OCI-LY7 (cell line): ENCODE data around the gene HIVEP2. TPM values are rescaled to one million over a fixed set of nuclear protein-coding genes. Genes with fewer than 3 reads are reported as not detected.

Experiments
- BruUV-seq: library from RNA; stranded (reverse); fragments of 400-500 nt; replicated peaks from 2 replicates; lab custom pipeline; 2021; lab: Mats Ljungman, UMichigan
- CTCF ChIA-PET: fragments of 300-600 bp; sonication (Branson Sonifier 250); formaldehyde crosslinking; loops from one replicate; lab custom pipeline; 2022; ENCODE audit warnings: antibody characterized with exemption; ENCODE audit not compliant: unreplicated experiment; lab: Charles Lee
- POLR2A ChIA-PET: fragments of 300-600 bp; sonication (Branson Sonifier 250); formaldehyde crosslinking; loops from one replicate; lab custom pipeline; 2022; ENCODE audit warnings: antibody characterized with exemption; lab: Charles Lee
- DNase-seq: peaks from one replicate; pipeline ENCODE4 v3.0.0-alpha.2; 2015; ENCODE audit warnings: low spot score
- H2AFZ ChIP-seq: fragments of 200-600 bp; sonication (generic), shearing (Covaris generic); 2 replicates; pipeline ENCODE4 v1.6.1; 2014; ENCODE audit warnings: mild to moderate bottlenecking, antibody characterized with exemption, low read length, moderate library complexity
- H3K27ac ChIP-seq: fragments of 200-600 bp; sonication (generic); 2 replicates; pipeline ENCODE4 v1.5.1; 2014; ENCODE audit warnings: mixed run types, low read depth, mild to moderate bottlenecking, moderate library complexity, low read length, inconsistent platforms; ENCODE audit not compliant: poor library complexity, severe bottlenecking
- H3K36me3 ChIP-seq: fragments of 200-600 bp; sonication (generic); 2 replicates; pipeline ENCODE4 v1.6.1; 2014; ENCODE audit warnings: mild to moderate bottlenecking, antibody characterized with exemption, low read length, moderate library complexity, mixed read lengths; ENCODE audit not compliant: insufficient read depth
- H3K4me1 ChIP-seq: fragments of 200-600 bp; sonication (generic); 2 replicates; pipeline ENCODE4 v1.5.1; 2014; ENCODE audit warnings: mild to moderate bottlenecking, low read length; ENCODE audit not compliant: insufficient read depth, poor library complexity, severe bottlenecking
- H3K4me2 ChIP-seq: fragments of 200-600 bp; sonication (generic); 2 replicates; pipeline ENCODE4 v1.6.1; 2014; ENCODE audit warnings: mild to moderate bottlenecking, low read length
- H3K4me3 ChIP-seq: fragments of 200-600 bp; sonication (generic); 2 replicates; pipeline ENCODE4 v1.5.1; 2014; ENCODE audit warnings: mild to moderate bottlenecking, low read depth, low read length; ENCODE audit not compliant: poor library complexity, severe bottlenecking
- H3K79me2 ChIP-seq: fragments of 200-600 bp; sonication (generic); 2 replicates; pipeline ENCODE4 v1.6.1; 2016; ENCODE audit warnings: low read depth, mild to moderate bottlenecking, low read length, moderate library complexity, mixed read lengths; ENCODE audit not compliant: insufficient read depth
- H3K9me2 ChIP-seq: fragments of 200-600 bp; sonication (generic); 2 replicates; pipeline ENCODE4 v1.6.1; 2016; ENCODE audit warnings: mild to moderate bottlenecking, low read length, mixed read lengths; ENCODE audit not compliant: insufficient read depth
- H3K9me3 ChIP-seq: fragments of 200-600 bp; sonication (generic); 2 replicates; pipeline ENCODE4 v1.6.1; 2014; ENCODE audit warnings: mild to moderate bottlenecking, mixed run types, low read length, mixed read lengths
- H4K20me1 ChIP-seq: fragments of 200-600 bp; sonication (generic); 2 replicates; pipeline ENCODE4 v1.6.1; 2014; ENCODE audit warnings: mild to moderate bottlenecking, antibody characterized with exemption, low read length, moderate library complexity, mixed read lengths; ENCODE audit not compliant: insufficient read depth
- EZH2phosphoT487 ChIP-seq: fragments of 200-600 bp; sonication (generic); IDR thresholded peaks from 2 replicates; pipeline ENCODE4 v1.6.1; 2018; ENCODE audit warnings: low read depth, borderline replicate concordance, mild to moderate bottlenecking, mixed run types, antibody characterized with exemption, low read length, moderate library complexity, mixed read lengths
- intact Hi-C: fragments of 100-400 bp; cut with micrococcal nuclease; formaldehyde crosslinking; loops from one replicate; pipeline ENCODE4 v1.10.0; 2022; ENCODE audit not compliant: unreplicated experiment
- total RNA-seq, 2 experiments: library from RNA; depleted of rRNA in 1 of 2; stranded (reverse); fragments of >200 nt in 1 of 2; shearing (Covaris generic) in 1 of 2; gene quantifications; 2 replicates each; pipeline ENCODE4 v1.2.3, GENCODE V29; 2014 to 2022
- TF ChIP-seq, protein P1 (sequence below): fragments of 200-600 bp; sonication (generic); conservative IDR thresholded peaks from 2 replicates; pipeline ENCODE4 v1.5.1; 2014; ENCODE audit warnings: mild to moderate bottlenecking, antibody characterized with exemption, low read length, moderate library complexity, mixed read lengths

HIVEP2 gene
- total RNA-seq, 2 experiments from 2014 or later, result 18.8 to 24.6 TPM

GRCh38 chr6:142932889-142933288 lies 12.1 kb downstream of the HIVEP2 start:
- Histone ChIP-seq H3K4me1 (peaks cover 93% of the 10 kb centered on the region), H3K79me2 (peaks cover 100% of the 10 kb centered on the region), H3K9me2 (no peaks in the 10 kb centered on the region), H3K9me3 (peaks cover 14% of the 10 kb centered on the region; the same call in 1 of the 2 replicates), H3K4me2 (peak overlapping the region; percentile 69), H2AFZ (no peak overlapping the region), H3K27ac (peak overlapping the region; percentile 6), H3K4me3 (peak overlapping the region; percentile 33), H3K36me3 (peaks cover 17% of the 10 kb centered on the region), H4K20me1 (peaks cover 40% of the 10 kb centered on the region)
- intact Hi-C loops, result no loop called here
- TF ChIP-seq EZH2phosphoT487, result no peak
- TF ChIP-seq, protein P1, sequence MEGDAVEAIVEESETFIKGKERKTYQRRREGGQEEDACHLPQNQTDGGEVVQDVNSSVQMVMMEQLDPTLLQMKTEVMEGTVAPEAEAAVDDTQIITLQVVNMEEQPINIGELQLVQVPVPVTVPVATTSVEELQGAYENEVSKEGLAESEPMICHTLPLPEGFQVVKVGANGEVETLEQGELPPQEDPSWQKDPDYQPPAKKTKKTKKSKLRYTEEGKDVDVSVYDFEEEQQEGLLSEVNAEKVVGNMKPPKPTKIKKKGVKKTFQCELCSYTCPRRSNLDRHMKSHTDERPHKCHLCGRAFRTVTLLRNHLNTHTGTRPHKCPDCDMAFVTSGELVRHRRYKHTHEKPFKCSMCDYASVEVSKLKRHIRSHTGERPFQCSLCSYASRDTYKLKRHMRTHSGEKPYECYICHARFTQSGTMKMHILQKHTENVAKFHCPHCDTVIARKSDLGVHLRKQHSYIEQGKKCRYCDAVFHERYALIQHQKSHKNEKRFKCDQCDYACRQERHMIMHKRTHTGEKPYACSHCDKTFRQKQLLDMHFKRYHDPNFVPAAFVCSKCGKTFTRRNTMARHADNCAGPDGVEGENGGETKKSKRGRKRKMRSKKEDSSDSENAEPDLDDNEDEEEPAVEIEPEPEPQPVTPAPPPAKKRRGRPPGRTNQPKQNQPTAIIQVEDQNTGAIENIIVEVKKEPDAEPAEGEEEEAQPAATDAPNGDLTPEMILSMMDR, result no peak
- ChIA-PET POLR2A (interaction anchor here (1.8 kb wide), 1 partner anchor 14 kb away, joined by 4 read pairs; no protein-coding TSS in a partner anchor), CTCF (no interaction called here)
- DNase-seq, result no peak
- no TSS peak for BruUV-seq

DNA sequence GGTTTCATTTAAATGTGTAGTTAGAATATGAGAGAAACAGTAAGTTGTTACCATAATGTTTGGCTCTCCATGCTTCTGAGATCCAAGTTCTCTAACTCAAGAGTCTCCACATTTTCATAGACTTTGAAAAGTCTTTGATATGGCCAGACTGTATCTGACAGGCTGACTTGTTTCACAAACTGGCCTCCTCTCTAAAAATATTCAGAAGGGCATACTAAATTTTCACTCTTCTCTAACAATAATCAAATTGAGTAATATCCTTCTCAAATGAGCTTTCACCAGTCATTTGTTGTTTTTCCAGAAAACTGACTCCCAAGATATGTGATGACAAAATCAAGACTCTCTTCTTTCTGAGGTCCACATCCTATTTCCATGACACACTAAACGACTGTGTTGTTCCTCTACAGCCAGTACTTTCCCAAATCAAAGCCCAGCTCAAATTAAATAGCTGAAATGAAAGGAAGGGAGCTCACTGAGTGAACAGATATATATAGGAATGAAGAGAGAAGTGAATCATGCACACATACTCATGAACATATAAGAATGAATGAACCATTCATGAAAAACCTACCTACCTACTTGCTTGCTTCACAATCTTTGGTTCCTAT lies 15.1 kb downstream of the HIVEP2 start:
- peaks cover 94% of the 10 kb centered on the region for H3K79me2 ChIP-seq

More for the DNA sequence above, 15.1 kb downstream of the HIVEP2 start:
- ChIA-PET POLR2A (interaction anchor here (0.6 to 2.6 kb wide), 6 partner anchors 9 to 71 kb away, joined by 3 to 10 read pairs (median 5); no protein-coding TSS in a partner anchor), CTCF (no interaction called here)
- intact Hi-C loops, result no loop called here
- Histone ChIP-seq H3K4me1 (peaks cover 85% of the 10 kb centered on the region), H3K36me3 (peaks cover 6% of the 10 kb centered on the region; the same call in 1 of the 2 replicates), H3K4me3 (no peak overlapping the region), H4K20me1 (peaks cover 46% of the 10 kb centered on the region), H3K9me2 (no peaks in the 10 kb centered on the region), H2AFZ (no peak overlapping the region), H3K4me2 (peak overlapping the region; percentile 100), H3K9me3 (no peaks in the 10 kb centered on the region), H3K27ac (no peak overlapping the region)
- TF ChIP-seq EZH2phosphoT487, result no peak
- TF ChIP-seq, protein P1, result no peak
- BruUV-seq, result no TSS peak
- no peak for DNase-seq
